Measurements from ENCODE around the gene AARS2. TPM values are rescaled to one million over a fixed set of nuclear protein-coding genes. Genes with fewer than 3 reads are reported as not detected.

Gene AARS2
- total RNA-seq, 1 donor from 2014 or later, result 9.1 TPM

GRCh38 chr6:44275749-44276648 is 37.1 kb downstream of the AARS2 start:
- peak; percentile 48 for ATAC-seq

- ATAC-seq, result no peak
Measured at GRCh38 chr6:44275271-44275748, 37.8 kb downstream of the AARS2 start.

- ATAC-seq, result no peak
Measured at GRCh38 chr6:44273617-44274016, 39.5 kb downstream of the AARS2 start.

GRCh38 chr6:44272999-44273566 is 40.1 kb downstream of the AARS2 start:
- no peak for ATAC-seq

- no peak for ATAC-seq
Measured at GRCh38 chr6:44272529-44272928, 40.6 kb downstream of the AARS2 start.

GRCh38 chr6:44271914-44272313 is 41.2 kb downstream of the AARS2 start:
- ATAC-seq, result no peak

GRCh38 chr6:44271406-44271723 is 41.8 kb downstream of the AARS2 start:
- ATAC-seq, result no peak

- ATAC-seq, result no peak
Measured at GRCh38 chr6:44270526-44271405, 42.4 kb downstream of the AARS2 start.

- no peak for ATAC-seq
Measured at GRCh38 chr6:44269921-44270525, 43.1 kb downstream of the AARS2 start, which contains the start of gene TMEM151B. Gene TMEM151B (plus strand): TSS chr6:44270450. CDS start chr6:44270743, 293 bp downstream.

GRCh38 chr6:44269178-44269920 is 43.8 kb downstream of the AARS2 start:
- no peak for ATAC-seq

- peak; percentile 54 for ATAC-seq
Measured at GRCh38 chr6:44268095-44268628, 45.0 kb downstream of the AARS2 start.

GRCh38 chr6:44267252-44267651 is 45.9 kb downstream of the AARS2 start:
- ATAC-seq, result no peak

- no peak for ATAC-seq
Measured at GRCh38 chr6:44266347-44266746, 46.8 kb downstream of the AARS2 start.

GRCh38 chr6:44265722-44266233 is 47.4 kb downstream of the AARS2 start:
- ATAC-seq, result no peak

GRCh38 chr6:44265007-44265721 is 48.0 kb downstream of the AARS2 start, which contains the start of gene NFKBIE:
Gene NFKBIE (minus strand): TSS chr6:44265551. CDS start chr6:44265346, 205 bp downstream.
- peak; percentile 78 for ATAC-seq

GRCh38 chr6:44264154-44265006 is 48.8 kb downstream of the AARS2 start:
- peak; percentile 22 for ATAC-seq

GRCh38 chr6:44263354-44264100 is 49.6 kb downstream of the AARS2 start:
- no peak for ATAC-seq
